NCI-H1694 treated with DMSO at 0.1 percent for 48 hours (cell line): ENCODE measurements around the gene INSRR.

Source experiments
- DNase-seq: peaks from one replicate; lab custom pipeline; 2025; lab: John Stamatoyannopoulos, UW

Gene INSRR

DNA sequence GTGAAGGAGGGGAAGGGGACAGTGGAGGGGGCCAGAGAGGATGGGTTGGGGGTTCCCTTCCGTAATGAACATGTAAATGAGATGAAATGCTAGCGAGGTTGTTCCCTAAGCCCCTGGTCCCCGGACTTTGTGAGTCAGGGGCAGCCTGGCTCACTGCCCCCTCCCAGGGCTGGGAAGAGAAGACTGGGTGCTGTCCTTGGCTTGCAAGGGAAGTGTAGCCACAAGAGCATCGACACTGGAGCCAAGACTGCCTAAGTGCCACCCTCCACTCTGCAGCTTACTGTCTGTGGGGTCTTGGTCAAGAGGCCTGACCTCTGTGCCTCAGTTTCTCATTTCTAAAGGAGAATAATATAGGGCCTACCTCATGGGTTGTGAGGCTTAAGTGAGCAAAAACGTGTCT, 35.1 kb upstream of the INSRR start:
- DNase-seq, result no peak

DNA sequence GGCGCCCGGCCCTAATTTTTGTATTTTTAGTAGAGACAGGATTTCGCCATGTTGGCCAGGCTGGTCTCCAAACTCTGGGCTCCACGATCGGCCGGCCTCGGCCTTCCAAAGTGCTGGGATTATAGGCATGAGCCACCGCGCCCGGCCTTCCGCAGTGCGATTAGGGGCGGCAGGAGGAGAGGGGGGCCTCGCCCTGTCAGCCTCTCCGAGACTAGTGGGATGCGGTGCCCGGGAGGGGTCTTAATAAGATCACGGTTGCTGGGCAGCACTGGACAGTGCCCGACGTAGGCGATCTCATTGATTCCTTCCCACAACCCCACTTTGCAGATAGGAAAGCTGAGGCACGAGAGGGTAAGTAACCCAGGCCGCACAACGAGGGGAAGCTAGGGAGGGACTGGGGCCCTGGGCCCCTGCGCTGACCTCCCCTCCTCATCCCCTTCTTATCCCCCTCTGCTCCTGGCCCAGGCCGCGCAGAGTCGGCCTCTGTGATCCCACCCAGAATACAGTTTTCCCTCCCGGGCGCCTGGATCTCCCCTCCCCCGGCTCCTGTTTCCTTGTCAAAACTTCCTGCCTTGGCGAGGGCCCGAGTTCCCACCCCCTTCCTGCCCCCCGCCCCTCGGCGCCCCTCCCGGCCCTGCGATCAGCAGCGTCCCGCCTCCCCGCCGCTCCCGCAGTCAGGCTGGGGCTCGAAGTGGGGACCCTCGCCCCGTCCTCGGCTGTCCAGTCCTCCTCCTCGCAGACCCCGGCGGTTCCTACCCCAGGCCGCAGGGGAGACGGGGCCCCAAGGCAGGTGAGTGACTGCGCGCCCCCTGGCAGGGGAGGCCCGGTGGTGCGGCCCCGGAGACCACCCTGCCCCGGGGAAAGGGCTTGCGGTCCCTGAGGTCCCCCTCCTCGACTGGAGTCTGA, 34.4 kb upstream of the INSRR start, which contains the start of gene PEAR1:
TSS of gene PEAR1 (plus strand) at position 671 of the 906 bp plus-strand sequence. CDS start 10,209 bp downstream, outside the sequence.
- no peak for DNase-seq

DNA sequence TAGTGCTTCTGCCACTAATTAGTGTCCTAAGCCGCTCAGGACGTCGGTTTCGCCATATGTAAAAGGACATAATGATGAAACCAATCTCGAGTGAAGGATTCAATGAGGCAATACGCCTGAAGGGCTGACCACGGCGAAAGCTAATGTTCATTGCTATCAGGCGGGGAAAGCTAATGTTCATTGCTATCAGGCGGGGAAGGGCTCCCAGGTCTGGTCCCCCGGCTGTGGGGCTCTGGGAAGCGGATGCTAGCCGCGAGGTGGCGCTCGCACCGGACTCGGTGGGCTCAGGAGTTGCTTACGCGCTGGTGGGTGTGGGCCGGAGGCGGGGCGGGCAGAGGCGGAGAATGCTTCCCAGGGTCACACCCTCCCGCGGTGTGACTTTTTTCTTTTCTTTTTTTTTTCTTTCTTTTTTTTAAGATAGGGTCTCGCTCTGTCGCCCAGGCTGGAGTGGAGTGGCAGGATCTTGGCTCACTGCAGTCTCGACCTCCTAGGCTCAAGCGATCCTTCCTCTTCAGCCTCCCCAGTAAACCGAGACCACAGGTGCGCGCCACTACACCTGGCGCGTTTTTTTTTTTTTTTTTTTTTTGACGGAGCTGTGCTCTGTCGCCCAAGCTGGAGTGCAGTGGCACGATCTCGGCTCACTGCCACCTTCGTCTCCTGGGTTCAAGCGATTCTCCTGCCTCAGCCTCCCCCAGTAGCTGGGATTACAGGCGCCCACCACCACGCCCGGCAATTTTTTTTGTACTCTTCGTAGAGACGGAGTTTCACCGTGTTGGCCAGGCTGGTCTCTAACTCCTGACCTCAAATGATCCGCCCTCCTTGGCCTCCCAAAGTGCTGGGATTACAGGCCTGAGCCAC, 33.5 kb upstream of the INSRR start:
- peak; percentile 88 for DNase-seq

DNA sequence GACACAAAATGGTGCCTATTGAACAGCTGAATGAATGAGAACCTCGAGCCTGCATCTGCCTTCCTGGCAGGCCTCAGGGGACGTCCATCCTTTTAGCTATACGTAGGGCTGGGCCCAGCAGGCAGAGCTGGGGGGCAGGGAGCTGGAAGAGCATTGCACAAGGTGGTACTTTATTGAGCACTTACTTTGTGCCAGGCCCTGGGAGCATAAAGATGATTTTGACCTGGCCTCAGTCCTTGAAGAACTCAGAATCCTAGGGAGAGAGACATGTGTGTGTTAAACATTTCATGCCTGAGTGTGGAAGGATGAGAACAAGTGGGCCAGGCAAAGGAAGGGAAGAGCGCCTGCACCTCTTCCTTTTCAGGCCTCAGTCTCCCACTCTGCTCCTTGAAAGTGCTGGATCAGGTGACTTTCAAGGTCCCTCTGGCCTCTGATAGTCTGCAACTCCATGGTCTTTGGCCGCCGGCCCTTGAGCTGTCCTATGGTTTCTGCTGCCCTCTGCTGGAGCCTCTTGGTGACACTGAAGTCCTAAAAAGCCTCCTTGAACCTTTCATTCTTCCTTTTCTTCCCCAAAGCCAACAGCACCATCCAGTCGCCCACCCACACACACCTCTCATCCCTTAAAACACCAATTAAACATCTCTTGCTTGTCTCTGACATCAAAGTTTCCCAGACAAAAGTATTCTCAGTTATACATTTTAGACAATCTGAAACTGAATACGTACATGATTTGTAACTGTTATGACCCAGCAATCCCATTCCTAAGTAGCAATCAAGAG, 31.1 kb upstream of the INSRR start:
- DNase-seq, result peak; percentile 72

DNA sequence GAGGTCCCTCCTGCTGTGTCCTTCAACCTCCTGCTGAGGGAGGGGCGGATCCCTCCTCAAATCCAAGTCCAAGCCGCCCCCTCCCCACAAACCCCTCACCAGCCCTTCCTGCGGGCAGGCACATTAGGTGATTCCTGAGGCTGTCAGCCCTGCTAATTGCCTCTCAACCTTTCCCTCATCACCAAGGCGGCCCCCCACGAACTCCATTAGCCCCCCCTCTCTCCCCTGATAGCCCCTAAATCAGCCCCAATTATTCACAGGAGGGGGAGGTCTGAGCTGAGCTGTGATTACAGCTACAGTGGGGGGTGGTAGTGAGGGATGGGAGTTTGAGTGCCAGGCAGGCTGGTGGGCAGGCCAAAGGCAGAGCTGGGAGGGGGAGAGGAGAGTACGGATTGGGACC, 28.8 kb upstream of the INSRR start:
- DNase-seq, result no peak

DNA sequence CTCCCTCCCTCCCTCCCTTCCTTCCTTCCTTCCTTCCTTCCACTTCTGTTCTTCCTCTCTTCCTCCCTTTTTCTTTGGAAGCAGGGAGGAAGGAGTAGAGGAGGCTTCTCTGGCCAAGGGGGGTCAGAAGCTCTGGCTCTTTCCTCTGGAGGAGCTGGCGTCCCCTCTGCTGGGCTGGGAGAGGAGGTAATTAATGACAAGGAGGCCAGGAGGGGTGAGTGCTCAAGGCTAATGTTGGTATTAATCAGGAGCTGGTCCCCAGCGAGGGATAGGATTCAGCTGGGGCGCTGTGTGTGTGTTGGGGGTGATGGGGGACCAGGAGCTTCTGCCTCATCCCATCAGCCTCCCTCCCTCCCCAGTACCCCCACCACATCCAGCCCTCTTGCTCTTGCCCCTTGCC, 28.4 kb upstream of the INSRR start:
- DNase-seq, result no peak

DNA sequence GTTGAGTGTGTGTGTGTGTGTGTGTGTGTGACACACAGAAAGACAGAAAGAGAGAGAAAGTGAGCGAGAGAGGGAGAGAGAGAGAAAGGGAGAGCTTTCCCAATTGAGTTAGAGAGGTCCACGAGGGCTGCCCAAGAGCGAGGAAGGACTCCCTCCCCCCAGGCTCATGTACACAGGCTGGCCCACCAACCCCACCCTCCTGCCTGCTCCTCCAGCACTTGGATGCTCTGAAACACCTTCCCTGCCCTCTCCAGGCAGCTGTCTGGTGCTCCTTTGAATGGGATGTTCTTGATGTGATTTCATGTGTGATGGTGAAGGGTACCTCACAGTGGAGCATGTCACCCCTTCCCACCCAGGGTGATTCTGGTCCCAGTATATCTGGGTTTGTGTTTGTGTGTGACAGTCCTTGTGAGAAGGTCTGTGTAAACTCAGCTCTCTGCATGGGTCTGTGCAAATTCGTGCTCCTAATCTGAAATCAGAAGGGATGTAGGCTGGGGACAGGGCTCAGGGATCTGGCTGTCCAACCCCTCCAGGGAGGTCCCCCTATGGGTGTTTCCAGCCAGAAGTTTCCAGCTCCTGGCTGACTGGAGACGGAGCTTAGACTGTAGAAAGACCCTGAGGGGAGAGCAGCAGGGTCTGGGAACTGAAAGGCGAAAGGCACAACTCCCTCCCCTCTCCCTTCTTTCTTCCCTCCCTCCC, 27.8 kb upstream of the INSRR start:
- no peak for DNase-seq

DNA sequence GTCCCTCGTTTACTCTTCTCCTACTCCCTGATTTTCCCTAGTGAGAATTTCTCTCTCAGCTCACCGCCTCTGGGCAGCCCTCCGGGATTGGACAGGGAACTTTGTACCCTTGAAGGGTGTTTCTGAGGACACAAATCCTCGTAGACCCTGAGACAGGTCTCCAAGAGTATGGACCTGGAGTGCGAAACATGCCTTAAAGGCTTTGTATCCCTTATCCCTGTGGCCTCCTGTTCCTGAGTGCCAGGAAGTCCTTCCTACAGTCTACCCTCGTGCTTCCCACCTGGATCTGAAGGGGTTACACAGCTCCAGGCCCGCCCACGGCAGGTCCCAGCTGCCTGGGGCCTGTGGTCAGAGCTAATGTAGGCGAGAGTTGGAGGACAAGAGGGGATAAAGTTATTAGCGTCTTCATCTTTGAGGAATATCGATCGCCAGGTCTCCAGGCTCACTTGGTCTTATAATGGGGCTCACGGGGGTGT, 27.0 kb upstream of the INSRR start:
- no peak for DNase-seq

DNA sequence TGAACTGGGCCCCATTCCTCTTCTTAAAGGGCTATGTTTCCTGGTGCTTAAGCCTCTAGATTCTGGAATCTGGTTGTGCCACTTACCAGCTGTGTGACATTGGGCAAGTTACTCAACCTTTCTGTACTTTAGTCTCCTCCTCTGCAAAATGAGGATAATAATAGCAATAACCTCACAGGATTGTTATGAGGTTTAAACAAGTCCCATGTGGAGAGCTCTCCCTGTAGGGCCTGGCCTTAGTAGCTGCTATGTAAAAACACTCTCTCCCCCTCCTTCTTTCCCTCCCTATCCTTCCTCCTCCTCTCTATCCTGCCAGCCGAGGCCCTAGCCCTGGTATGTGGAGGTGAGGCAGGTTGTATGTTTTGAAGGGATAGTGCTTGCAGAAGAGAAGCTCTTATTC, 26.4 kb upstream of the INSRR start:
- DNase-seq, result no peak

DNA sequence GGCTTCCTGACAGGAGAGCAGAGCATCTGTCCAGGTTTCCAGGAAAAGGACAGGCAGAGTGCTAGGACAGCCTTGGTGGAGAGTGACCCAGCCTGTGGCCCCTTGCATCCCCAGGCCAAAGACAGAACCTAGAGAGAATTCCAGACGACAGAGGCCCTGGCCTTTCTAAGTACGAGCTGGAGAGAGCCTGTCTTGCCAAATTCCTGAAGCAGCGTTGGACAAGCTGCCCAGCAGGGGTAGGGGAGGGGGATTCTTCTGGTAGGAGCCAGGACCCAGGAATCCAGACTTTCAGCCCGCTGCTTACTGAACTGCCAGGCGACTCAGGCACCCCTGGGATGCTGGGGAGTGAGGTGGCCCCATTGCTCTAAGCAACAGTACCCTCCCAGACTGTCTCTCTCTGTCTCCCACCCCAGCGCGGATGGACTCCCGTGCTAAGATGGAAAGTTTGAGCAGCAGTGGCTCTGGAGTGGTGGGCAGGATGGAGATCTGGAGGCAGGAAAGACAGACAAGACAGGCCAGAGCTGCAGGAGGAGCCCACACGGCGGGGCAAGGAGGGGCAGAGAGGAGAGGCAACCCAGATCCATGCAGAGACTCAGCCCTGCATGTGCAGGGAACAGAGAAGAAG, 25.8 kb upstream of the INSRR start:
- DNase-seq, result no peak

DNA sequence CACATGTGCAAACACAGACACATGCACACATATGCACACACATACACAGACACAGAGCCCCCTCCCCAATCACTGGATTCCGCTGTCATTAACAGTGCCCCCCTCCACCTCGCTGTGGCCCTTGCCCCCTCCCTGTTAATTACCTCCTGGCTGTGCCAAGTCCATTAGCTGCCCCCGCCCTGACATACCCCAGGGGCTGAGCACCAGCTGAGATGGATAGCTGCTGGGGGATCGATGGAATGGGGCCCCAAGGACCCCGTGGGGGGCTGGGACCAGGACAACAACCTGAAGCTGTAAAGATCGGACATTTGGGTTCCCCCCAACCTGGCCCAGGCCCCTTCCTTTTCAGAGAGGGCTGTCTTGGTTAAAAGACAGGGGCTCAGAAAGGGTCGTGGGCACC, 25.0 kb upstream of the INSRR start:
- no peak for DNase-seq

DNA sequence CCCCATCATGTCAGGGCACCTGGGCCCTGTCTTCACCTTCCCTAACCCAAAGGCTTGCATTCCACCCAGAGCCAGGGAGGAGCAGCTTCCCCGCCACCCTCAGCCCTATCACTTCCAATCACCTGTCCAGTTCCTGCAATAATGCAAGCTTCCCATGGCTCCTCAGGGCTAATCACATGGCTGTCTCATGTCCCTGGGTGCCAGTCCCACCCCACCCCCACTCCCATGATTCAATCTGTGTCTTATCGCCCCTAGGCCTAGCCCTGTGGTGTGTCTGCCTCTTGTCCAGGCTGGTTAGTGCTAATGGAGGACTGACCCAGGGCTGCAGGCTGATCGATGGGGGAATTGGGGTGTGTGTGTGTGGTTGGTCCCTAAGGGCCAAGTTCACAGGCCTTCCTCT, 23.6 kb upstream of the INSRR start:
- DNase-seq, result no peak

DNA sequence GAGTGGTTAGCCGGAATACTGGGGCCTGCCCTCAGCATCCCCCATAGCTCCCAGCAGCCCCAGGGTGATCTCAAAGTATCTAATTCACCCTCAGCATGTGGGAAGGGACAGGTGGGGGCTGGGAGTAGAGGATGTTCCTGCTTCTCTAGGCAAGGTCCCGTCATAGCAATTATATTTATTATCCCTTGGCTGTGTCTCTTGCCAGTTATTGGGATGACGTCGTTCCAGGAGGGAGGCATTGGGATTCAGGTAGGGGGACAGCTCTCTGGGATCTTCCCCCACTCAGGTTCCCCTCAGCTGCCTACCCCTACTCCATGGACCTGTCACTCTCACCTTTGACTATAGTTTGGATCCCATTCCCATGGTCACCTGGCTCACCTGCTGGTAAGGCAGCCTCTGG, 22.7 kb upstream of the INSRR start:
- DNase-seq, result no peak

DNA sequence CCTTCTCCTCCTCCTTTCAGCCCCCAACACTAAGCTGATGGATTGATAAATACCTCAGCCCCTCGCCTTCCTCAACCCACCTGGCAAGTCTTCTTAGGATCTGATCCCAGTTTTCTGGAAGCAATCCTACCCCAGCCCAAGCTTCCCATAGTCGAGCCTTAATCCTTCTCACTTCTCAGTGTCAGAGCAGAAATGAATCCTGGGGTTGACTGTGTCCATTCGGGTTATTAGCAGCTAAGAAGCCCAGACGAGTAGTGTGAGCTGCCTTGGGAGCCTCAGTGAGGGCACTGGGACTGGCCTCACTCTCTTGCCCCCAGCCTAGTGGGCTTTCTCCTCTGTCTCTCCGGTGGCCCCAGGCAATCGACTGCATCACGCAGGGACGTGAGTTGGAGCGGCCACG, 22.2 kb upstream of the INSRR start:
- no peak for DNase-seq

DNA sequence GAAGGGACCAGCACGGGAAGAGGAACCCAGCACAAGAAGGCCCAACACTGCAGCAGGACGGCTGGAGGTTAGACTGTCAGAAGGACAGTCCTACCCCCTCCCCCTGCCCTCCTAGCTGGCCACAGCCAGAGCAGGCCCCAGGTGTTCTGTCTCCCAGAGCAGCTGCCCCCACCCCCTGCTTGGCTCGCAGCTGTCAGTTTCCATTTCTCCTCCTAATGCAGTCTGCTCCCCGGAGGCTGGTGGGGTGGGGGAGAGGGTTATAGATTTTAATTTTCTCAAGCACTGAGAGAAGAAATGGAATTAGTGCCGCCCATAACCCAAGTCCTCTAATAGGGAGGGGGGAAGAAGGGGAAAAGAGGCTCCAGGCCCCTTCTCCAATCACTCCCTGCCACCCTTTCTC, 21.6 kb upstream of the INSRR start:
- DNase-seq, result no peak

DNA sequence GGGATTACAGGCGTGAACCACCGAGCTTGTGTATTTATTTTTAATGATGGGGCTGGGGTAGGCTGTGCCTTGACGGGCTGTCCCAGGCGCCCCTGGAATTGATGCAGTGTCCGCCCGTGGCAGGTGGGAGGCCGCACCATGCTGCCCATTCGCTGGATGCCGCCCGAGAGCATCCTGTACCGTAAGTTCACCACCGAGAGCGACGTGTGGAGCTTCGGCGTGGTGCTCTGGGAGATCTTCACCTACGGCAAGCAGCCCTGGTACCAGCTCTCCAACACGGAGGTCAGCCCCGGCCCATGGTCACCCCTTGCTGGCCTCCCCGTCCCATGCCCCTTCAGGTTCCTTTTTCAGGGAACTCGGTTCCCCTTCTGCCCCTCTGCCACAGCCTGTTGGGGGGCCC, 21.0 kb upstream of the INSRR start:
- DNase-seq, result no peak

DNA sequence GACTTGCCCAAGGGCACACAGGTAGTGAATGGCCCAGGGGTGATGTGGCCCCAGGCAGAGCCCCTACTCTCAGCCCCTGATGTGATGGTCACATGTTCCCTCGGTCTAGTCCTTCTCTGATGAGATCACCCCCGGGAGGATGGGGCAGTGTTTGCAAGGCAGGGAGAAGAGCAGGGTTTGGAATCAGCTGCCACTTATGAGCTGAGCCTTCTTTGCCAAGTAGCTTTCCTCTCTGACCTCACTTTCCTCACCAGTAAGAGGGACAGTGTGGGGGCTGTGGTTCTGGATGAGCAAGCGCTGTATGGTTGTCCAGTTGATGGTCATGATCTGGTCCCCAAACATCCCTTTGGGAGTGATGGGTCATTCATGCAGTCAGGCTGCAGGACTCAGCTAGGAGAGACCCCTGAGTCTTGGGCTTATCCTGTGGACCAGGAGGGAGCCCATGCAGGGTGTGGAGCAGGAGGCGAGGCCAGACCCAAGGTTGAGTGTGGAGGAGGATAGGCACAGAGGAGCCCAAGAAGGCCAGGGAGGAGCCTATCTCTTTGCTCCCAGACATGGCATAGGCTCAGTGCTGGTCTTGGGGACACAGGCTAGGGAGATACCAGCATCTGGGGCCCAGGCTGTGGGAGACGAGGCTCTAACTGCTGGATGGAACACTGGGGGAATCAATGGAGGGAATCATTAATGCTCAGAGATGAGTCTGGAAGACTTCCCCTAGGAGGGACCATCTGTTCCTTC, 18.7 kb upstream of the INSRR start:
- no peak for DNase-seq

DNA sequence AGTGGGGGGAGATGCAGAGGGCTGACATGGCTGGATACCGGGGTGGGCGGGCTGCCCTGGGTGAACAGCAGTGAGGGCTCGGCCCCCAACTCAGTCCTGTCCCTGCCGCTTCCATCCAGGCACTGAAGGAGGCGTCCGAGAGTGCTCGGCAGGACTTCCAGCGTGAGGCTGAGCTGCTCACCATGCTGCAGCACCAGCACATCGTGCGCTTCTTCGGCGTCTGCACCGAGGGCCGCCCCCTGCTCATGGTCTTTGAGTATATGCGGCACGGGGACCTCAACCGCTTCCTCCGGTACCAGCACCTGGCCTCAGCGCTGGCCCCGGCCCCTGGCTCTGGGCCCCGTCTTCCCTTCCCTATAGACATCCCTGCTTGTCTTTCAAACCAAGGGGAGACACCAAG, 17.4 kb upstream of the INSRR start:
- no peak for DNase-seq

DNA sequence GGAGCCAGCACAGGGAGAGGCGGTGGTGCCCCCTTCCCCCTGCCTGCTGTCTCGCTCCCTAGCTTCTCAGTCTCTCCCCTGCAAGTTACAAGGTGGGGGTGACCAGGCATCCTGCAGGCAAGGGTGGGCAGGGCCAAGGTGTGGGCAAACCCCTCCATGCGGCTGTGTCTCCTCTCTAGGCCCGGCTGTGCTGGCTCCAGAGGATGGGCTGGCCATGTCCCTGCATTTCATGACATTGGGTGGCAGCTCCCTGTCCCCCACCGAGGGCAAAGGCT, 16.4 kb upstream of the INSRR start:
- DNase-seq, result no peak

DNA sequence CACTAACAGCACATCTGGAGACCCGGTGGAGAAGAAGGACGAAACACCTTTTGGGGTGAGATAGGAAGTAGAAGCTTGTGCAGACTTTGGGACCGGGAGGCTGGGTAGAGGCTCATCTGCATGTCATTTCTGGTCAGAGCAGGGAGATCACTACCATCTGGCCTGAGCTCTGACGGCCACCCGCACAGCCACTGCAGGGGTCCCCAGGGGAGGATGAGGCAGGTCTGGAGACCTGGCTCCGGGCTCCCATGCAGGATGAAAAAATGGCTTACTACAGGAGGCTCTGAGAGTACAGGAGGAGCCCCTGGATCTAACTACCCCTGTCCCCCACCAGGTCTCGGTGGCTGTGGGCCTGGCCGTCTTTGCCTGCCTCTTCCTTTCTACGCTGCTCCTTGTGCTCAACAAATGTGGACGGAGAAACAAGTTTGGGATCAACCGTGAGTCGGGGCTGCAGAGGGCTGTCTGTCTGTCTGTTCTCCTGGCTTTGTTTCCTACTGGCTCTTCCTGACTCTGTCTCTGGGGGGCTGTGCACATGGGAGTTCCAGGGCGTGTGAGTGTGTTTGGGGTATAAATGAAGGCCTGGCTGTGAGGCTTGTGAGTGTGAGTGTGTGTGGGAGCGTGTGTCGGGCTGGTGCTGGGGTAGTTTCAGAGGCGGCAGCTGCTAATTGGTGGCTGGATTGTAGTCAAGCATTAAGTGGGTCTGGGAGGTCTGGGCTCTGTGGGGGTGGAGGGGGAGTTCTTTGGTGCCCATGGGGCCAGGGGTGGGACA, 15.8 kb upstream of the INSRR start:
- DNase-seq, result no peak
